Activated T-cell treated with anti-CD3 and anti-CD28 coated beads for 48 hours (primary cell): Measurements from ENCODE around the gene HSP90AB1.
A peak's percentile ranks its signal among the peaks of the same experiment; 100 is the strongest.

Experiments used
- DNase-seq: peaks from one replicate; pipeline ENCODE4 v3.0.0-alpha.2; 2020; ENCODE audit warnings: low read depth

HSP90AB1 gene

GRCh38 chr6:44289726-44290260, 42.9 kb downstream of the HSP90AB1 start:
- no peak for DNase-seq

DNA sequence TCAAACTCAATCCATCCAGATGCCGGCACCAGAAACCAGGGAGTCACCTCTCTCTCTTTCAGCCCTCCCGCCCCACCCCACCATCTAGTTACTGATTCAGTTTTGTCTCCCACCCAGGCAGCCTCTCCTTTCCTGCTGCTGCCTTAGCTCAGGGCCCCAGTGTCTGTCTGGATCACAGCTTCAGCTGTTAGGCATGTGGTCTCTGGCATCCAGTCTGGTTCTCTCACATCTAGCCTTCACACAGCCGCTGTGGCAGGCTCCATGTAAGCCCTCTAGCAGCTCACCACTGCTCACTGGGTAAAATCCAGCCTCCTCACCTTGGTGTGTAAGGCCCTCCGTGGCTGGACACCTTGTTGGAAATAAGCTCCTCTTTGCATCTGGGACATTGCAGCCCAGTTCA, 44.9 kb downstream of the HSP90AB1 start:
- DNase-seq: no peak

DNA sequence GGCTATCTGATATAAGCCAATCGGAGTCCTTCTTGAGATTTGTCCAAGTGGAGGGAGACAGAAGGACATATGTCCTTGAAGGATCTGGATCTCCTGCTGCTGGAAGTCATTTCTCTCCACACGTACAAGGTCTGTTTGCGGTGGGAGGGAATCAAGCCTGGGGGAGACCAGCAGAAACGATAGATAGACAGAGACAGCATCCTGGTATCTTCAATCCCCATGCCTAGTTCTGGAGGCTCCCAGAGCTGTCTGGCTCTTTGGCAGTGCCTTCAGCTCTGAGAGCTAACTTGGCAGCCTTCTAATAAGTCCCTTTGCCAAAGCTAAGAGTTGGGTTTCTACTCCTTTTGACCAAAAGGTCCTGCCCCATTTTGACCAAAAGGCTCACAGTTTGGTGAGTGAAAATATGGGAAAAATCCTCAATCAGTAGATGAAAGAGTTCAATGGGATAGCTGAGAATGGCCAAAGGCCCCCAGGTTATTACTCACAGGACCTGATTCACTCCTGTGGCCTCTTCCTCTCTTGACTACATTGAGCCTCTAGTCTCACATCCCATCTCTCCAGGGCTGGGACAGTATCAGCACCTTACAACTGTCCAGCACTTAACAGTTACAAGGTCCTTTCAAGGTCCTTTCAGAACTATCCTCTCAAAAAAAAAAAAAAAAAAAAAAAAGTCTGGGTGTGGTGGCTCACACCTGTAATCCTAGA, 45.9 kb downstream of the HSP90AB1 start:
- DNase-seq: no peak

- DNase-seq: no peak
Measured at GRCh38 chr6:44294832-44295791, 48.2 kb downstream of the HSP90AB1 start.

DNA sequence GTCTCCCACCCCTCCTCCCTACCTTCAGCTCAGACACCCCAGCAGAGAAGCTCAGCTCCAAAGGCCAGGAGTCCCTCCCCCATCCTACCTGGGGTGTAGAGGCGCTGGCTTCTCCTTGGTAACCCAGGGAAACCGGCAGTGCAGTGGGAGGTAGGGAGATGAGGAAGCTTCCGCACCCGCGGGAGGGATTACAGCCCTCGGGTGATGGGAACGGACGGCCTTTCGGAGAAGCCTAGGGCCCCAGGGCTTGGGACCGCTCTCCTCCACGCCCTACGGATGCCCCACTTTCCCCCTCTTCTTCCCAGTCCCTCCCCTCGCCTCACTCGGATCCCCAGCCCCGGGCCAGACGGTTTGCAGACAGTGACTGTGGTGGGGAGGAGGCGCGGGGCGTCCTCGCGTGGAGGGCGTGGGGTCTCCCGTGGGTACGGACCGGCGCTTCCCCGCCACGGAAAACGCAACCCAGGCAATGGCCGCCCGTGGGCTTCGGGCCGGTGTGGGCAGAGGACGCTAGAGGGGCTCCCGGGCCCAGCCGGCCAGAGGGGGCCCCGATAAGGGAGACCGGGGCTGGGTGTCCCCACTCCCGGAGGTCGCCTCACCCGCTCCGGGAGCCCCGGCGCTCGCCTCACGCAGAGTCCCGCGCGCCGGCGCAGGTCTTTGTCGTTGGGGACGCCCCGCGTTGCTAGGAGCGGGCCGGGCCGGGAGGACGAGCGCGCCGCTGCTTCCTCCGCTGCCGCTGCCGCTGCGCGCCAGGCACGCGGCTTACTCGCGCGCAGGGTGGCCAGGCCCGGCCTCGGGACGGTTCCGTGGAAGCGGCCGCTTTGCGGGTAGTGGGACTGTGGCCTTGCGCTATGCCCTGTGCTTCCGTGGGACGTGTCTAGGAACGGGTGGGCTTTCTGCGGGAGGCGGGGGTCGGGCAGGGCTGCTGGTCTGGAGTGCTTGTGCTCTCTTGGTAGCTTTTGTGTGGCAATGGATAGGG, 50.5 kb downstream of the HSP90AB1 start:
- peak; percentile 47 for DNase-seq

DNA sequence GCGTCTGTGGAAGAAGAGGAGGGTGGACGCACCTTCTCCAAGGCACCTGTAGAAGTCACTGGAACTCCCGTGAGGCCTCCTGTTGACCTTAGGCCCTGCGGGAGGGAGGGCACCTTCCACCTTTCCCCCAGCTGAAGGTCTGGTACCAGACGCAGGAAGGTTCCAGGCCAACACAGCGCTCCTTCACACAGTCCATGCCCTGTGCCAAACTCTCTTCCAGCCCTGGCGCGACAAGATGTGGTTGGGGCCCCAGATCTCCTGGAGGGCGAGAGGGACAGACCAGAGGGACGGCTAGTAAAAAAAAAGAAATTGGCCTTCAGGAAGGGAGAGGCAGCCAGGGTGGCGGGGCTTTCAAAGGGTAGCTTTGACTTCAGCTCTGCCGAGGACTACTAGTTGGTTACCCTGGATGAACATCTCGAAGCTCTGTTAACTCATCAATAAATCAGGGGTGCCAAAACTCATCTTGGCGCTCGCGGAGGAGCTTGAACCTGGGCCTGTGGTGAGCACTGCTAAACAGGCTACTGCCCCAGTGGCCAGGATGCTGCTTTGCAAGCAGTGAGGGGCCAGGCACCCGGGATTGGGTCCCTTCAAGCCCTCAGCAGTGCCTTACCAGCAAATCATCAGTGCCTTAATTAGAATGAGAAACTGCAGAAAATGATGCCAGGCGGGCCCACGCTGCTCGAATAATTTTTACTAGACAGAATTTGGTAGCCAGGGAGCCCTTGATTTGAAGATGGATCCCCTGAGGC, 51.3 kb downstream of the HSP90AB1 start:
- no peak for DNase-seq

GRCh38 chr6:44298864-44299263, 52.0 kb downstream of the HSP90AB1 start:
- DNase-seq: no peak

DNA sequence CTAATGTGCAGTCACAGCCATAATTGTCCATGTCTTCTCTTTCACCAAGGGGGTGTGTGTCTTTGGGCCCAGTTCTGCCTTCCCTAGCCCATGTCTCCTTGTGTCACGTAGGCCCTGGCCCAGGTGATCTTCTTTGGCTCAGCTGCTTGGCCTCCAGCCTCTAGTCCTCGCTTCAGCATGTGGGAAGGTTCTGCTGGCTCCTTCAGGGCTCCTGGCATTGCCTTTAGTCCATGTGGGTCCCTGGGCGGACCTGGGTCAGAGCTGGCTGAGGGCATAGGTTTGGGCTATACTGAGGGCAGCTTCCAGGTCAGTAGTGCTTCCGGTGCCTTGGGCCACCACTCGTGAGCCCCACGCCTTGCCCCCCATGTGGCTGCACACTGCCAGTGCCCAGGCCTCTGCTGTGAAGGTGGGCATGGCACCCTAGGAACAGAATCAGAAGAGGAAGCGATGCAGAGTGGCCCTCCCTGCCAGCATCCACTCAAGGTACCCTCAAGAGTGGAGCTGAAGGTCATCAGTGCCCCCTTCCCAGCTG, 53.5 kb downstream of the HSP90AB1 start:
- no peak for DNase-seq

GRCh38 chr6:44301106-44301505, 54.2 kb downstream of the HSP90AB1 start:
- no peak for DNase-seq

DNA sequence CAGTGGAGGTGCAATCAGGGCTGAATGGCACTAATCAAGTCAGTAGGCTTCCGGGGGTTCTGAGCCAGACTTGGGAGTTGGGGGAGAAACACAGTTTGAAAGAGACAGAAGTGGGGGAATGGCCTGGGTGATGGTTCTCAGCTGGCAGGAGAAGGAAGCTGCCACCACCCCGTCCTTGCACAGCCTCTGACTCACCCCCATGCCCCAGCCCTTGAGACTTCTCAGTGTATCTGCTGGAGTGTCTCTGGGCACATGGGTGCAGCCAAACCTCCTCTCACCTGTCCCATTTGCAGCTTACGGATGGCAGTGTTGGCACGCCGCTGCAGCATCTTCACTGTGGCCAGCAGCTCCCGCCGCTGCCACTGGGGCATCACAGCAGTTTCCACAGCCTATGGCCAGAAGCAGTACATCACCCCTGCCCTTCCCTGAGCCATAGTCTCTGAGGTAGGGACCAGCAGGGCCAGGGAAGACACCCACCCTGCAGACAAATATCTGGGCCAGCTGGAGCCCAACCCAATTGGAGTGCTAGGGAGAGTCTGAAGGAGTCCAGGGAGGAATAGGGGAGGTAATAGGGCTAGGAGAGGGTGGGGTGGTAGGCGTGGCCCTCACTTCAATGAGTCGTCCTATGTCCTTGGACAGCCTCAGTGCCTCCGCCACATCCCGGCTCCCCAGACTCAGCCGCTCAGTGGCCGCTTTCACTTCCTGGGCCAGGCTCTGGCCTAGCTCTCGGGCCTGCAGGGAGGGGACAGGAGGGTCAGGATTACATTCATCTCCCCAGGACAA, 55.1 kb downstream of the HSP90AB1 start:
- no peak for DNase-seq

DNA sequence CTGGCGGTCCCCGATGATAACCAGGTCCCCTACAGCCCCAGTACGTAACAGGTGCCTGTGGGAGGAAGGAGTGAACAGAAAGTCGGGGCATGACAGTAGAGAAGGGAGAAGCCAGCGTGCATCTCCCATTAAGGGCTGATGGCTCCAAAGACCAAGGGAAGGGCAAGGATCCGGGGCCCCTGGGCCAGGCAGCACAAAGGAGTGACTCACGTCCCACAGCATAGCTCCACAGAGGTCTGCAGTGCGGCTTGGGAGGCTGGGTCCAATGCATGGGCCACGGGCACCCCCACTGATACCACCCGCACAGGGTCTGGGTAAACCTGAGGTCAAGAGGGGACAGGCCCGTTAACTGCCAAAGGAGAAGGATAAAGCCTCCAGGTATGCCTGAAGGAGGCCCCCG, 56.0 kb downstream of the HSP90AB1 start:
- DNase-seq: no peak
